MM.1S (cell line): ENCODE measurements around the gene COL4A3.

Source experiments
- EZH2 ChIP-seq: fragments of 300-600 bp; sonication (generic); optimal IDR thresholded peaks from 2 replicates; pipeline ENCODE3; 2017; ENCODE audit warnings: low read depth, mild to moderate bottlenecking, antibody characterized with exemption, low read length, mixed read lengths
- TF ChIP-seq, protein P1 (sequence below): fragments of 300-600 bp; sonication (generic); IDR thresholded peaks from 2 replicates; pipeline ENCODE4 v1.5.1; 2016; ENCODE audit warnings: antibody characterized with exemption, low read length, mixed read lengths

GRCh38 chr2:227238238-227239237 is 74.1 kb downstream of the COL4A3 start:
- TF ChIP-seq, protein P1, sequence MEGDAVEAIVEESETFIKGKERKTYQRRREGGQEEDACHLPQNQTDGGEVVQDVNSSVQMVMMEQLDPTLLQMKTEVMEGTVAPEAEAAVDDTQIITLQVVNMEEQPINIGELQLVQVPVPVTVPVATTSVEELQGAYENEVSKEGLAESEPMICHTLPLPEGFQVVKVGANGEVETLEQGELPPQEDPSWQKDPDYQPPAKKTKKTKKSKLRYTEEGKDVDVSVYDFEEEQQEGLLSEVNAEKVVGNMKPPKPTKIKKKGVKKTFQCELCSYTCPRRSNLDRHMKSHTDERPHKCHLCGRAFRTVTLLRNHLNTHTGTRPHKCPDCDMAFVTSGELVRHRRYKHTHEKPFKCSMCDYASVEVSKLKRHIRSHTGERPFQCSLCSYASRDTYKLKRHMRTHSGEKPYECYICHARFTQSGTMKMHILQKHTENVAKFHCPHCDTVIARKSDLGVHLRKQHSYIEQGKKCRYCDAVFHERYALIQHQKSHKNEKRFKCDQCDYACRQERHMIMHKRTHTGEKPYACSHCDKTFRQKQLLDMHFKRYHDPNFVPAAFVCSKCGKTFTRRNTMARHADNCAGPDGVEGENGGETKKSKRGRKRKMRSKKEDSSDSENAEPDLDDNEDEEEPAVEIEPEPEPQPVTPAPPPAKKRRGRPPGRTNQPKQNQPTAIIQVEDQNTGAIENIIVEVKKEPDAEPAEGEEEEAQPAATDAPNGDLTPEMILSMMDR = peak; percentile 98
- TF ChIP-seq EZH2 = no peak
